ENCODE data around the gene MAD2L2.

MAD2L2 gene

DNA sequence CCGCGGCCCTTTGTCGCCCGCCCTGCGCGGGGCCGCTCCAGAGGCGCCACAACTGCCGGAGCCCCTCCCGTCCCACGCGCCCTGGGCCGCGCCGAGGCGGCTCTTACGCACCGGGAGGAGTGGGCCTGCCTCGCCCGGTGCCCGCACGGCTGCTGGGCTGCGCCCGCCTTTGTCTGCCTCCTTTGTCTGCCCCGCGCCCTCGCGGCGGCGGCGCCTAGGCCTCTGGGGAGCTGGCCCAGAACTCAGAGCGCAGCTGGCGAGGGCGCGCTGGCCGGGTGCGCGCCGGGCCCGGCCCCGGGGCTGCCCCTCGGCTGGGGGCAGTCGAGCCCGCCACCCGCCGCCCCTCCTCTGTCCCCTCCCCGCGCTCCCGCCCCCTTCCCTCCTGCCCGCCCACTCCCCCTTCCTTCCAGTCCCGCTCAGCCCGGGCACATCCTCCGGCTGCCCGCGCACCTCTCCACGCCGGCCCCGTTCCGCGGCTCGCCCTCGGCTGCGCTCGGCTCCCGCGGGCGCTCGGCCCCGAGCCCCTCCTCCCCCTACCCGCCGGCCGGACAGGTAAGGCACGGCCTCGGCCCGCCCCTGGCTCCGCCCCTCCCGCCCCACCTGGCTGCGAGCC is 10.5 kb upstream of the MAD2L2 start, which contains the start of gene DRAXIN:
Gene DRAXIN (plus strand): TSS at position 409 of the 613 bp plus-strand sequence. CDS start 14,549 bp downstream, outside the sequence.
- TF ChIP-seq POLR2AphosphoS5 (IDR thresholded peaks at IDR 0.05; ENCODE audit: low read depth, low read length) = no peak
- no peak for TF ChIP-seq SIN3A (IDR thresholded peaks at IDR 0.05; ENCODE audit: borderline replicate concordance, insufficient read depth, low read length)
- TF ChIP-seq, protein P1, sequence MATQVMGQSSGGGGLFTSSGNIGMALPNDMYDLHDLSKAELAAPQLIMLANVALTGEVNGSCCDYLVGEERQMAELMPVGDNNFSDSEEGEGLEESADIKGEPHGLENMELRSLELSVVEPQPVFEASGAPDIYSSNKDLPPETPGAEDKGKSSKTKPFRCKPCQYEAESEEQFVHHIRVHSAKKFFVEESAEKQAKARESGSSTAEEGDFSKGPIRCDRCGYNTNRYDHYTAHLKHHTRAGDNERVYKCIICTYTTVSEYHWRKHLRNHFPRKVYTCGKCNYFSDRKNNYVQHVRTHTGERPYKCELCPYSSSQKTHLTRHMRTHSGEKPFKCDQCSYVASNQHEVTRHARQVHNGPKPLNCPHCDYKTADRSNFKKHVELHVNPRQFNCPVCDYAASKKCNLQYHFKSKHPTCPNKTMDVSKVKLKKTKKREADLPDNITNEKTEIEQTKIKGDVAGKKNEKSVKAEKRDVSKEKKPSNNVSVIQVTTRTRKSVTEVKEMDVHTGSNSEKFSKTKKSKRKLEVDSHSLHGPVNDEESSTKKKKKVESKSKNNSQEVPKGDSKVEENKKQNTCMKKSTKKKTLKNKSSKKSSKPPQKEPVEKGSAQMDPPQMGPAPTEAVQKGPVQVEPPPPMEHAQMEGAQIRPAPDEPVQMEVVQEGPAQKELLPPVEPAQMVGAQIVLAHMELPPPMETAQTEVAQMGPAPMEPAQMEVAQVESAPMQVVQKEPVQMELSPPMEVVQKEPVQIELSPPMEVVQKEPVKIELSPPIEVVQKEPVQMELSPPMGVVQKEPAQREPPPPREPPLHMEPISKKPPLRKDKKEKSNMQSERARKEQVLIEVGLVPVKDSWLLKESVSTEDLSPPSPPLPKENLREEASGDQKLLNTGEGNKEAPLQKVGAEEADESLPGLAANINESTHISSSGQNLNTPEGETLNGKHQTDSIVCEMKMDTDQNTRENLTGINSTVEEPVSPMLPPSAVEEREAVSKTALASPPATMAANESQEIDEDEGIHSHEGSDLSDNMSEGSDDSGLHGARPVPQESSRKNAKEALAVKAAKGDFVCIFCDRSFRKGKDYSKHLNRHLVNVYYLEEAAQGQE (IDR thresholded peaks at IDR 0.05; ENCODE audit: insufficient read depth in 1 of 2, low read depth in 2 of 2, low read length in 2 of 2) = no peak
- no peak for TF ChIP-seq FOXP2 (optimal IDR thresholded peaks at IDR 0.05; ENCODE audit: borderline replicate concordance, extremely low read depth, extremely low read length, insufficient read depth)
- TF ChIP-seq TAF1 (IDR thresholded peaks at IDR 0.05; ENCODE audit: borderline replicate concordance, insufficient read depth, low read length) = no peak

- TF ChIP-seq, protein P1 (IDR thresholded peaks at IDR 0.05; ENCODE audit: insufficient read depth in 1 of 2, low read depth in 2 of 2, low read length in 2 of 2) = no peak
- TF ChIP-seq TAF1 (IDR thresholded peaks at IDR 0.05; ENCODE audit: borderline replicate concordance, insufficient read depth, low read length) (no peak), SIN3A (IDR thresholded peaks at IDR 0.05; ENCODE audit: borderline replicate concordance, insufficient read depth, low read length) (no peak), POLR2AphosphoS5 (IDR thresholded peaks at IDR 0.05; ENCODE audit: low read depth, low read length) (no peak), FOXP2 (optimal IDR thresholded peaks at IDR 0.05; ENCODE audit: borderline replicate concordance, extremely low read depth, extremely low read length, insufficient read depth) (no peak)
Measured at GRCh38 chr1:11690397-11691301, 9.7 kb upstream of the MAD2L2 start.

DNA sequence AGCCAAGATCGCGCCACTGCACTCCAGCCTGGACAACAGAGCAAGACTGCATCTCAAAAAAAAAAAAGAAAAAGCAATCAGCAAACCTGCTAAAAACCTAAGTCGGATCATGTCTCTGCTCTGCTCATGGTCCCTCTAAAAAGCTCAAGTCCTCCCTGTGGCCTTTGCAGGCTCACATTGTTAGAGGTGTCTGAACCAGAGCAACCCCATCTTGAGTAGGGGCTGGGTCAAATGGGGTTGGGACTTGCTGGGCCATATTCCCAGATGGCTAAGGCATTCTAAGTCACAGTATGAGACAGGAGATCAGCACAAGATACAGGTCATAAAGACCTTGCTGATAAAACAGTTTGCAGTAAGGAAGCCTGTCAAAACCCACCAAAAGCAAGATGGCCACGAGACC is 7.6 kb upstream of the MAD2L2 start:
- TF ChIP-seq TAF1 (IDR thresholded peaks at IDR 0.05; ENCODE audit: borderline replicate concordance, insufficient read depth, low read length) (no peak), FOXP2 (optimal IDR thresholded peaks at IDR 0.05; ENCODE audit: borderline replicate concordance, extremely low read depth, extremely low read length, insufficient read depth) (no peak), POLR2AphosphoS5 (IDR thresholded peaks at IDR 0.05; ENCODE audit: low read depth, low read length) (no peak), SIN3A (IDR thresholded peaks at IDR 0.05; ENCODE audit: borderline replicate concordance, insufficient read depth, low read length) (no peak)
- TF ChIP-seq, protein P1 (IDR thresholded peaks at IDR 0.05; ENCODE audit: insufficient read depth in 1 of 2, low read depth in 2 of 2, low read length in 2 of 2) = no peak

GRCh38 chr1:11685210-11685752 is 4.3 kb upstream of the MAD2L2 start:
- no peak for TF ChIP-seq SIN3A (IDR thresholded peaks at IDR 0.05; ENCODE audit: borderline replicate concordance, insufficient read depth, low read length)
- no peak for TF ChIP-seq POLR2AphosphoS5 (IDR thresholded peaks at IDR 0.05; ENCODE audit: low read depth, low read length)

- TF ChIP-seq FOXP2 (optimal IDR thresholded peaks at IDR 0.05; ENCODE audit: borderline replicate concordance, extremely low read depth, extremely low read length, insufficient read depth) = no peak
- no peak for TF ChIP-seq SIN3A (IDR thresholded peaks at IDR 0.05; ENCODE audit: borderline replicate concordance, insufficient read depth, low read length)
- TF ChIP-seq, protein P1 (IDR thresholded peaks at IDR 0.05; ENCODE audit: insufficient read depth in 1 of 2, low read depth in 2 of 2, low read length in 2 of 2) = no peak
- no peak for TF ChIP-seq POLR2AphosphoS5 (IDR thresholded peaks at IDR 0.05; ENCODE audit: low read depth, low read length)
- TF ChIP-seq TAF1 (IDR thresholded peaks at IDR 0.05; ENCODE audit: borderline replicate concordance, insufficient read depth, low read length) = no peak
Measured at GRCh38 chr1:11684070-11684469, 3.1 kb upstream of the MAD2L2 start.

All from PFSK-1 (cell line).